GM19395 (cell line): Measurements from ENCODE around the gene KIFC3.

Experiments
- ATAC-seq: cut with Tn5 transposase; IDR thresholded peaks from one replicate; pipeline ENCODE4 v1.9.1; 2021; ENCODE audit warnings: mild to moderate bottlenecking, moderate library complexity; ENCODE audit not compliant: unreplicated experiment

KIFC3 gene

DNA sequence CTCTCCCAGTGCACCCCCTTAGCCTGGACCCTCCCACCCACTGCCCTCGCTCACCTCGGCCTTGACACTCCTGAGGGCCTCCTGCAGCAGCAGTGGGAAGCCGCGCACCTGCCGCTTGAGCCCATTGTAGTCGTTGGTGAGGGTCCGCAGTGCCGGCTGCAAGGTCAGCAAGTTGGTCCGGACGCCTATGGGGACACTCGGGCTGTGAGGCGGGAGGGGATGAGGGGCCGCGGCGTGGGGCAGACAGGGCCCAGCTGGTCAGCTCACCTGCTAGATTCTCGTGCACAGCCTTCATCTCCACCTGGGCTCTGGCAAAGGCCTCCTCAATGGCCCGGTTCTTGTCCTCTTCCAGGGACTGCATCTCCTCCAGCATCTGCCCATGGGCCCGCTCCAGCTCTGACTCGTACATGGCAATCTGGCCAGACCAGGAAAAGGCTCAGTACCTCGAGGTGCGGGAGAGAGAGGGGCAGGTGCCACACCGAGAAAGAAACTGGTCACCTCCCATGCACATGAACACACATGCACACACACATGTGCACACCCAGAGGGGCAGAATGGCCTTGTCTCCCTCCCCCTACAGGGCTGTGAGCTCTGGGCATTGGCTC lies 32.6 kb downstream of the KIFC3 start:
- no peak for ATAC-seq

- no peak for ATAC-seq
Measured at GRCh38 chr16:57766714-57767348, 35.5 kb downstream of the KIFC3 start.

DNA sequence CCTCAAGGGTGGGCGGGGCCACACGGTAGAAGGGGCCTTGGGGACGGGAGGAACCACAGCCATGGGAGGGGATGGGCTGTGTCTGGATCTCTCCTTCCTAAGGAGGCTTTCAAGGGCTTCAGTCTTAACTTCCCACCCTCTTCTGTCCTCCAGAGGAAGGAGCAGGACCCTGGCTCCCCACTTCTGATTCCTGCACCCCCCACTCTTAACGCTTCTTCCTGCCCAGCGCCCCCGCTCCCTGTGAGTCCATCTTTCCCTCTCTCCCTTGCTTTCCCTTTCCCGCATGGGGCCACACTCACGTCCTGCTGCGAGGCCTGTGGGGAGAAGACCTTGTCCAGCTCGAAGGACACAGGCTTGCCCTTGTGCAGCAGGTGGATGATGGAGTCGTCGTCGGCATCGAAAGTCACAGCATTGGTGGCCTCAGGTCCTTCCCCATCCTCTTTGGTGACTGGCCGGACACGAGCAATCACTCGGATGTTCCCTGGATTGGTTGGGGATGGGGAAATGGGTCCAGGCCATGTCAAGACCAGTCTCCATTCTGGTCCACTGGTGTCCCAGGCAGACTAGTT lies 37.0 kb downstream of the KIFC3 start:
- no peak for ATAC-seq

DNA sequence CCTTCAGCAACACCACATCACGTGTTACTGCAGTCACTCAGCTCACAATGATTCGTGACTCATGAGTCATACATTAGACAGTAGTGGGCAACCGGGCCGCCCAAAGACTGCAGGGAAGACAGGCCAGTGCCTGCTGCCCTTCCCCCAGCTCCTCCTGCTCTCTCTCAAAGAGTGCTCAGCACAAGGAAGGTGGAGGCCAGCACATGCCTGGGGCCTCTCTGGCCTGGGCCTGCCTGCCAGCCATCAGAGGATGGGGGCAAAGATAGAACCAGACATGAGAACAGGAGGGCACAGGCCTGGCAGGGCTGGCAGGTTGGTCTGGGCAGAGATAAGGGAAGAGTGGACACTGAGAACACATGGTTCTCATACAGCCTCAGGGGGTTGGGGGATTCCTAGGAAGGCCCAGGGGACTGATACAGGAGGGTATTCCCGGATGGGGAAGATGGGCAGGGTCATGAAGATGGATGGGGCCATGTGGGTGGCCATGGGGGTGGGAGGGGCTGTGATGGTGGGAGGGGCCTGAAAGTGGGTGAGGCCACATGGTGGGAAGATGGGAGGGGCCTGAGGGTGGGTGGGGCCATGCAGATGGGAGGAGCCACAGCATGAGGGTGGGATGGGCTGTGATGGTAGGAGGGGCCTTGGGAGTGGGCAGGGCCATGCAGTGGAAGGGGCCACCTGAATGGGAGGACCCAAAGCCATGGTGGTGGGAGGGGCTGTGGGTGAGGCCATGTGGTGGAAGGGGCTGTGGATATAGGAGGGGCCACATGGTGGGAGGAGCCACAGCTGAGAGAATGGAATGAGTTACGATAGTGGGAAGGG lies 37.7 kb downstream of the KIFC3 start:
- no peak for ATAC-seq

DNA sequence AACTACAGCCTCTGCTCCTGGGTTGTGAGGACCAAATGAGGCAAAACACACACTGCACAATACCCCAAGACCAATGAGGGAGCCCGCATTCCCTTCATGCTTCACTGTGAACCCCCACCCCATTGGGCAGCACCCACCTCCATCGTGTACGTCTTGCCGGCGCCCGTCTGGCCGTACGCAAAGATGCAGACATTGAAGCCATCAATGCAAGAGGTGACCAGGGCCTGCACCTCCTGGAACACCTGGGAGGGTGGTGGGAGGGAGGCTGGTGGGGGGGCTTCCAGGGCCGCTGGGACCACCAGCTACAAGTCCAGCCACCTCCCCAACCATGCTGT lies 38.3 kb downstream of the KIFC3 start:
- ATAC-seq = no peak

DNA sequence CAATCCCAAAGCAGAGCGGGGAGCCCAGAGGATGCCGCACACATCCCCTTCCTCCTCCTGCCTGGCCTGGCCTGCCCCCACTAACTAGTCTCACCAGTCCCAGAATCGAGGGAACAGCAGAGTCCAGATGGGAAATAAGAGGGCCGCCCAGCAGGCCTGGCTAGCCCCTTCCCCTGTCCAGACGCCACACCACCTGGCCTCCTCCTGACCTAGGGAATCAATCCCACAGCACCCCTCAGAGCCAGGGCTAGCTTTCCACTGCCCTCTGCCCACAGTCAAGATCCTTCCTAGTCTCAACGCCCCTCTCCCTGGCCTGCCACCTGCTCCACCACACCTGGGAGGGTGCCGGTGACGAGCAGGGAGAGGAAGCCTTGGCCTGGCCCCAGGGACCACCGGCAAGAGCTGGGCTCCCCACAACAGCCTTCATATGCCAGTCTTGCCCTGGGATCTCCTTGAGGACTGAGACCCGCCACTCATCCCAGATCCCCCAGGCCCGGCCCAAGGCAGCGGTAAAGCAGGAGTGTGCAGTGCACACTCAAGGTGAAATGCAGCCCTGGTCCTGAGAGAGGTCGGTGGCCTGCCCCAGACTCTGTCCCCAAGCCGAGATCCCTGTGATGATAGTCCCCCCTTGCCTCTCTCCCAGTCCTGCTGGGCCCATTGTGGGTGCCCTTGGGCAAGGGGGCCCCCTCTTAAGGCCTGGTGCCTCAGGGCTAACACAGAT lies 38.8 kb downstream of the KIFC3 start:
- ATAC-seq = no peak

GRCh38 chr16:57762365-57763040 lies 39.8 kb downstream of the KIFC3 start:
- no peak for ATAC-seq

GRCh38 chr16:57761957-57762356 lies 40.3 kb downstream of the KIFC3 start:
- no peak for ATAC-seq

DNA sequence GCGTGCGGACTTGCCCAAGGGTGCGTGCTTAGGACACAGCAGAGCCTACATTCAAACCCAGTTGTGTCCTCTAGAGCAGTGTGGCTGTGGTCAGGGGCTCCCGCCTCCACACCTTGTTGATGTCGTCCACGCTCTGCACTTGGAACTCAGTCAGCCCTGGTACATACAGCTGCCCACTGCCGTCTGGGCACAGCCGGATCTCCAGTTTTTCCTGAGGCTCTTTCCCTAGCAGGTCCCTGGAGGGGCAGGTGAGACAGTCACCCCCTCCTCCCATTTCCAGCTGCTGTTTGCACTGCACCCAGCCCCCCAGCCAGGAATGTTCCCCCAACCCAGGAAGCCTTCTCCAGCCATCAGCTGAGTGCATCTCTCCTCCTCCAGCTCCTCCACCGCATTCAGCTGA lies 41.0 kb downstream of the KIFC3 start:
- no peak for ATAC-seq

DNA sequence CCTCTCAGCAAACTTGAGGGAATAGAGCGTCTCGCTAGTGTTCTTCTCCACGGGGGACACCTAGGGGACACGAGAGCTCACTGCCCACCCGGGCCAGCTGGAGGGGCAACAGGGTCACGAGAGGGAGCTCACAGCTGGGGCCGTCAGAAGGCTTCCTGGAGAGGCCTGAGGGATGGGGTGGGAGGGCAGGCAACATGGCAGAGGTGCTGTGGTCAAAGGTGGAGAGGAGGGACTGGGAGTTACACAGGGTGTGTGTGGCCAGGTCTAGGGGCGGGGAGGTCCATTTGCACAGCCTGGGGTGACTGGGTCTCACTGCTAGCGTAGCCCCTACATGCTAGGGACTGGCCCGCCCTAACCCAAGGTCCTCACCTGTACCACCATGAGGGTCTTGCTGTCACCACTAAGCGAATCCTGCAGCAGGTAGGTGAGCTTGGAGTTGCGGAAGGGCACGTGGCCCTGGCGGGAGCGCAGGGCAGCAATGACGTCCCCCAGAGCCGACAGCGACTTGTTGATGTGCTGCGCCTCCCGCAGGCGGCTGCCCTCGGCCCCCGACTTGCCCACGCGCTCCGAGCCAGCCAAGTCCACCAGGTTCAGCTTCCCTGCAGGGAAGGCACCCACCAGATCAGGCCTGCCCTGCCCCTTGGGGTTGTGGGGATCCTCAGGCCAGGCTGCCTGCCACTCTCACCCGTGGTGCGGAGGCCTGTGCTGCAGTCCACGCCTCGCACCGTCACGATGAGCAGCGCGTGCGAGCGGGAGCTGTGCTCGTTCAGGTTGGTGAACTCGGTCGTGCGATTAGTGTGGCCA lies 41.7 kb downstream of the KIFC3 start:
- ATAC-seq = no peak

GRCh38 chr16:57759541-57760356 lies 42.5 kb downstream of the KIFC3 start:
- ATAC-seq = no peak

DNA sequence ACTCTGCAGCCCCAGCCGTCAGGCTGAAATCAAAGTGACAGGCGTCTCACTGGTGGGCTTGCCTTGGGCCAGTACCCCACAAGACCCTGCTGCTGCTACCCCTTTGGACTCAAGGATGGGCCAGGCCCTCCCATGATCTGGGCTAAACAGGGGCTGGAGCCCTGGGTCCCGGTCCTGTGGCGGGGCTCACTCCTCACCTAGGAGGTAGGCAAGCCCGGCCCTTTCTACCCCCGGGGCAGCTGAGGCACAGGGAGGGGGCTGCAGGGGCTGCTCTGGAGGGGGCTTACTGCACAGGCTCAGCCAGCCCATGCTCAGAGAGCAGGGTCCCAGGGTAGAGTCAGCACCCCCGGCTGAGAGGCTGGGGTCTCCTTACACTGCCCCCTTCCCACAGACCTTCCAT lies 43.2 kb downstream of the KIFC3 start:
- ATAC-seq = no peak

GRCh38 chr16:57758331-57759117 lies 43.8 kb downstream of the KIFC3 start:
- no peak for ATAC-seq

DNA sequence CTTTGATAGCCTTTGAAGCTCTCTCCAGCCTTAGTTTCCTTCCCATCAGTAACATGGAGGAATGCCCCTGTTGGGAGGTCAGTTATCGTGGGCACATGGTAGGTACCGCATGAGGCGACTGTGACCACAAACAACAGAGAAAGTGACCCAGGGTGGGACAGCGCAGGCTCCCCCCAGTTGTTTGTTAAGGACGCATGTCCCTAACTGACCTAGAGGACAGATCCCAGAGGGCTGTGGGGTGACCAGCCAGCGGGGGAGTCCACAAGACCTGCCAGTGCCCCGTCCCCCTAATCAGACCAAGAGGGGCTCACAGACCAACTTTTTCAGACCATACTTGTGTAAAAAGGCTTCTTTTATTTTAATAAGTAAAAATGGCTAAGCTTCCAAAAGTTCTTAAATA lies 44.4 kb downstream of the KIFC3 start:
- no peak for ATAC-seq

DNA sequence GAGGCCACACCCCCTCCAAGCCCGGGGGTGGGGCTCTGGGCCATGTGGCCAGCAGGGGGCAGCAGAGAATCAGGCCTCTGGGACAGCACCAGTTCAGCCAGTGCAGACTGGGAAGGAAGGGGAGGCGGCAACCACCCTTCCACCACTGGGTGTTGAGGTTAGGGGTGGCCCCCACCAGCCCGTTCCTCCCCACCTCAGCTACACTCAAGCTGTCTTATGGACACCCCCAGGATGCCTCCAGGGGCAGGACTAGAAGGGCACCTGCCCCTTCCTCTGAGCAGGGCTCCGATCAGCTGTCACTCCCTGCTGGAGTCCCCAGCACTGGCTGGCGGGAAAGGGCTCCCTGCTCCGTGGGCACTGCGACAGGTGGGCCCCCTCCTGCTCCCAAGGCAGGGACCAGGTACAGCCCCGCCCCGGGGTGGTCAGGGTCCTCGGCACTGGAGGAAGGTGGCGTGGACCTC lies 44.9 kb downstream of the KIFC3 start:
- ATAC-seq = peak; percentile 92

DNA sequence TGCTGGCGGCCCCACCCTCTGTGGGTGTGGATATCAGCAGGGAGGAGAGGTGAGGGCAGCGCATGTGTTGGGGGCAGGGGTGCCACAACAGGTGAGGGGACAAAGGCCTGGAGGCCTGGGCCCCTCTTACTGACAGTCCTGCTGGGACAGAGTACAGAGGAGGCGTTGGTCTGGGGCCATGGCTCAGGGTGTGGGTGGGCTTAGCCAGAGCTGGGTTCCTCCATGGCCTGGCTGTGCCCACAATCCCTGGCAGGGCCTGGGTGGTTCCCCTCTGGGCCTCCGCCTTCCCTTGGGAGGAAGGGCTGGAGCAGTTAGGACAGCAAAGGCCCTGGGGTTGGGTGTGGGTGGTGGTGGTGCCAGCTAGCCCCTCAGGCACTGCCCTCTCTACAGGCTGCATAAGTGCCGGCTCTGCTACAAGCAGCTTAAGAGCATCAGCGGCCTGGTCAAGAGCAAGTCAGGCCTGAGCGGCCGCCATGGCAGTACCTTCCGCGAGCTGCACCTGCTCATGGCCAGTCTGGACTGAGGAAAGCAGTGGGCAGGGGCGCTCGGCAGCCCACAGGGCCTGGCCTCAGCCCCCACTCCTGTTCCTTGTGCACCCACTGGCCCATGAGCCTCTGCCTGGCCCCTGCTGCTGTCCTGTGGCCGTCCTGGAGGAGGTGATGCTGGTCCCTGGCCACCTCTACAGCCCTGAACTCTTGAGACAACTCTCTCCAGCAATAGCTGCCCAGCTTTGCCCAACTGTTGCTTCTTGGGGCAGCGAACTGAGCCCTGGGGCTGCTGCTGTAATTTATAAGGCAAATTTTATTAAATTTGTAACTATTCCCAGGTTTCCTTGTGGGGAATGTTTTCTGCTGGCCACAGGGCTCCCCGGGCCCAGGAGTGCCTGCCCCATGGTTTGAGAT lies 45.6 kb downstream of the KIFC3 start:
- ATAC-seq = peak; percentile 12

DNA sequence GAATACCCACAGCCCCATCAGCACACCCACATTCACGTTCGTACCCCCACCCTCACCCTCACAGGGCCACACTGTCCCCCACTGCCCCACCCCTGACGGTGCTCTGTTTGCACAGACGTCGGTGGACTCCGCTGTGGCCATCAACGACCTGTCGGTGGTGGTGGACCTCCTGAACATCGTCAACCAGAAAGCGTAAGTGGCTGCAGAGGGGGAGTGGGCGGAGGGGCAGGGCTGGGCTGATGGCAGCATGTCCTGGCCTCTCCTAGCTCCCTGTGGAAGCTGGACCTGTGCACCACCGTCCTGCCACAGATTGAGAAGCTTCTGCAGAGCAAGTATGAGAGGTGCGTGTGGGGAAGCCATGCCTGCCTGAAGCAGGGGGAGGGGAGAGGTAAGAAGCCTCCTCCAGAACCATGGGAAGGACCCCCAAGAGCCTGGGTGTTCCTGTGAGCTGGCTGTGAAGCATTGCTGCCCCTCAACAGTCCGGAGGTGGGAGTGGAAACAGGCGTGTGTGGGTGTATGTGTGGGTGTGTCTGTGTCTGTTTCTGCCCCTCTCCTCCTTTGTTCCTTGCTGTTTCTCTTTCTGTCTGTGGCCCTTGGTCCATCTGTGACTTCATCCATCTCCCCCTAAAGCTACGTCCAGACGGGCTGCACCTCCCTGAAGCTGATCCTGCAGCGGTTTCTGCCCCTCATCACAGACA lies 46.4 kb downstream of the KIFC3 start:
- no peak for ATAC-seq
